DMS 273 (cell line): ENCODE measurements around the gene MACO1.
"Not testable (repeated sequence)": the region's sequence is repeated elsewhere in the genome, so short reads cannot be mapped to it uniquely, and the experiment has no call there.

Source experiments
- DNase-seq: peaks from one replicate; lab custom pipeline; 2025; ENCODE audit not compliant: unreplicated experiment; lab: John Stamatoyannopoulos, UW

MACO1 gene

GRCh38 chr1:25486602-25487001 is 55.9 kb downstream of the MACO1 start:
- DNase-seq: peak; percentile 58

- peak; percentile 29 for DNase-seq
Measured at GRCh38 chr1:25487628-25488027, 56.9 kb downstream of the MACO1 start.

GRCh38 chr1:25492323-25492722 is 61.6 kb downstream of the MACO1 start:
- DNase-seq: no peak

DNA sequence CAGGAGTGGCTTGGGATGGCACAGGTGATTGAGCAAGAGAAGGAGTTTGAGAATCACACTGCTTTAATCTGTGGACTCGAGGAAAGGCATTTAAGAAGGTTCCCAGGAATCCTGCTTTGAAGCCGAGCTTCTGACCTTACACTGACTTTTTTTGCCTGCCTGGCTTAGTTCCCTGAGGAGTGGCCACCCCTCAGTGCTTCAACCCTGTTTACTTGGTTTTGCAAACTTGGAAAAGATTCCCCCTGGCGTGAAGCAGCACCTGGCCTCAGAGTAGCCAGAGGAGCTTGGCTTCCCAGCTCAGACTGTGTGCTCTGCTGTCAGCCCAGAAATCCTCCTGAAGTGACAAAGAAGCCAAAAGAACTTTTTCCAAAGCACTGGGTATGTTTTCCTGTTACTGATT is 64.3 kb downstream of the MACO1 start:
- no peak for DNase-seq

- no peak for DNase-seq
Measured at GRCh38 chr1:25500694-25501093, 70.0 kb downstream of the MACO1 start.

- peak; percentile 41 for DNase-seq
Measured at GRCh38 chr1:25501235-25502058, 70.8 kb downstream of the MACO1 start.

DNA sequence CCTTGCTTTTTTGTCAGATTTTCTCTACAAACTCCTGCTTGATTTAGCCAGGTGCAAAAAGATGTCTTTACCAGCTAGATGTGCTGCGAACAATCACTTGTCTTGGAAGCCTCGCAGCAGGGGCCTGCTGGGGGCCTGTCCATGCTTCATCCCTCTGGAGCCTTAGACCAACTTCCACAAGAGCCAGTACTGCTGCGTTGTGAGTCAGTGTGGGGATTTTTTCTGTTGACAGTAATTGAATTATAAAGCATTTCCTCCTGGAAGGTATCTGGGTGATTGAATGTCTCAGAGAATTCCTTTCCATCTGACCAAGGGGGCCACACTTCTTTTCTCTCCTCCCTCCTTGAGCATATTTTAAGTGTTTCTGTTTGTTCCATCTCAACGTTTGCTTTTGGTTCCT is 72.3 kb downstream of the MACO1 start:
- no peak for DNase-seq

- peak; percentile 87 for DNase-seq
Measured at GRCh38 chr1:25503551-25504426, 73.1 kb downstream of the MACO1 start.

DNA sequence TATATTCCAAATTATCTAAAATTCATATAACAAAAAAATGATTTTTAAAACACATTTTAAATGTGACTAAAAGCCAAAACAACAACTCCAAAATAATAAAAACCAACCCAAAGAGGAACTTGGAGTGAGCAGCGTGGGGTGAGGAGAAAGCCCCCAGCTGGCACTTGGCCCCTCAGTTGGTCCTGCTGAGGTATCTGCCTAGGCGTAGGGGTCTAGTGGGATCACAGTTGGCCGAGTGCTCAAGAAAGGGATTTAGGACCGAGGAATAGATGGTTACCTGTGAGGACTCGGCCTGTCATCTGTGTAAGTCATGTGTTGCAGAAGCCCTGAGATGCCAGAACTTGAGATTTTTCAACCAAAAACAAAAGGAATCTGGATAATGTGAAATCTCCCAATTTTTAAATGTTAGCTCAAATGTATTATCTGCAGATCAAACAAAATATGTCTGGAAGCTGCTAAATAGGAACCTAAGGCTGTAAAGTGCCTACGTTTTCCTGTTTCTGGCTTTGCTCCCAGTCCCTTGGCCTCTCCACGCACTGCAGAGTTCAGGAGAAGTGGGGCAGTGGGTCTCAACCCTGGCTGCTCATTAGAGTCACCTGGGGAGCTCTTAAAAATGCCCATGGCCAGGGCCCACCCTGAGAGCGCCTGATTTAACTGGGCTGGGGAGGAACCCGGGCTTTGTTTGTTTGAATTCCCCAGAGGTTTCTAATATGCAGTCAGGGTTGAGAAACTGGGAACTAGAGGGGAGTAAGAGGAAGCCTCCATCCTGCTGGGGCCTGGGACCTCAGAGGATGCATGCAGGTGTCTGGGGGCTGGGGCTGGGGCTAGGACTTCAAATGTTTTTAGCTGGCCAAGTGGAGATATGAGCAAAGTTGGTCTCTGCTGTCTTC is 74.3 kb downstream of the MACO1 start:
- DNase-seq: peak; percentile 60

DNA sequence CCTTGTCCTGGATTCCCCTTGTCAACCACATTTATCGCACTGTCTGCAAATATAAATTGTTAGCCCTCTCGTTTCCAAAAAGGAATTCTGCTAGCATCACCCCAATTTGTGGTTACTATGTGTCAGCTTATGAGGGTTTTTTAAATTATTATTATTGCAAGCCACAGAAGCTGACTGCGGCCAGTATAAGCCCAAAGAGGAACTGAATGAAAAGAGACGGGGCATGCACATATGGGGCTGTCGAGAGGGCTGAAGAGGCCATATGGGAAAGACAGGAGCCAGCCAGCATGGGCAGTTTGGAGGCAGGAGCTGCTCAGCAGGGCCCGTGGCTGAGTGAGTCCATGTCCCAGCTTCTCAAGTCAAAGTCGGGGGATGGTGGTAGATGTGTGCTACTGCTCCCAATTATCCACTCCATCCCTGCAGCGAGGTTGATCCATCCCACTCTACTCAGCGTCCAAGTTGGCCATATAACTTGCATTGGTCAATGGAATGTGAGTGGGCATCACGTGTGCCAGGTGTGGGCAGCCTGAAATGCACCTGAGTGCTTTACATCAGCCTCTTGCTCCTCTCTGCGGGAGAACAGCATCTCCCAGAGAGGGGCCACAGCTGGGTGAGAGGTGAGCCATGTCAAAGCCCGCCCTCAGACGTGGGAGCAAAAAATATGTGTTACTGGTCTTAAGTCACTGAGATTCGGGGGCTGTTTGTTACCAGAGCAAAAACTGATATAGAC is 75.1 kb downstream of the MACO1 start:
- peak; percentile 78 for DNase-seq

- DNase-seq: not testable (repeated sequence)
Measured at GRCh38 chr1:25506566-25507463, 76.1 kb downstream of the MACO1 start.

- no peak for DNase-seq
Measured at GRCh38 chr1:25513666-25514065, 83.0 kb downstream of the MACO1 start.

GRCh38 chr1:25515033-25515432 is 84.3 kb downstream of the MACO1 start:
- DNase-seq: no peak

DNA sequence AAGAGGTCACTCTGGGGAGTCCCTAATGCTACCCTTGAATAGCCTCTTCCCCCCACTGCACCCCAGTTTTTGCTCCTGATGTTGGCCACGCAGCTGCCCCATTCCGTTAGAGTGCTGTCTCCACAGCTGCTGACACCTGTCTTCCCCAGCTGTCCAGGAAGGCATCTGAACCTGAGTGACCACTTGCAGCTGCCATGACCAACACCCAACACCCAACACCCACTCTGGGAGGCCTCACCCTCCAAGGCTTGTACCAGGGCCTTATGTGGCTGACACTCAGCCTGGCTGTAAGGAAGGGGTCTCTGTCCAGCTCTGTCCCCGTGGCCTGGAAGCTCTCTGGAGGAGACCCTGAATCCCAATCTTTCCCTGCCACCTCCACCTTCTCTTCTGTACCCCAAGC is 86.0 kb downstream of the MACO1 start:
- no peak for DNase-seq

- no peak for DNase-seq
Measured at GRCh38 chr1:25517476-25518394, 87.0 kb downstream of the MACO1 start.

DNA sequence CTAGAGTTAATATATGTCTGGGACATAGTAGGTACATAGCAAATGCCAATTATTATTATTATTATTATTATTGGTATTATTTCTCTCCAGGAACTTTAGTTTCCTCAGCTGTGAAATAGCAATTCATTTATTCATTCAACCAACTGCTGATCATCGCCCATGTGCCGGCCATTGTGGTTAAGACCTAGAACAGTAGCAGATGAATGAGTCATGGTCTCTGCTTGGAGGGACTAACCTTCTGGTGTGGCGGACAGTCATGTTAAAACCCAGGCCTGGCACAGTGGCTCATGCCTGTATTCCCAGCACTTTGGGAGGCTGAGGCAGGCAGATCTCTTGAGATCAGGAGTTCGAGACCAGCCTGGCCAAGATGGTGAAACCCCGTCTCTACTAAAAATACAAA is 88.9 kb downstream of the MACO1 start:
- no peak for DNase-seq

GRCh38 chr1:25520446-25521061 is 89.9 kb downstream of the MACO1 start:
- peak; percentile 81 for DNase-seq
